Measurements from ENCODE around the gene CTCFL.

Gene CTCFL

GRCh38 chr20:57559658-57560553 is 35.0 kb upstream of the CTCFL start:
- DNase-seq, result no peak

- DNase-seq, result no peak
These were observed 34.3 kb upstream of the CTCFL start for GRCh38 chr20:57559289-57559634.

- DNase-seq, result no peak
These were observed 33.8 kb upstream of the CTCFL start for GRCh38 chr20:57558614-57559288.

- DNase-seq, result no peak
These were observed 33.1 kb upstream of the CTCFL start for GRCh38 chr20:57557926-57558613.

- DNase-seq, result no peak
These were observed 32.0 kb upstream of the CTCFL start for GRCh38 chr20:57556980-57557274.

- DNase-seq, result no peak
These were observed 30.7 kb upstream of the CTCFL start for GRCh38 chr20:57555457-57556184.

GRCh38 chr20:57553376-57554018 is 28.6 kb upstream of the CTCFL start:
- no peak for DNase-seq

- DNase-seq, result no peak
These were observed 27.5 kb upstream of the CTCFL start for GRCh38 chr20:57552471-57552870.

- DNase-seq, result no peak
These were observed 23.5 kb upstream of the CTCFL start for GRCh38 chr20:57548177-57549058.

GRCh38 chr20:57546956-57547649 is 22.2 kb upstream of the CTCFL start:
- DNase-seq, result no peak

GRCh38 chr20:57545927-57546662 is 21.2 kb upstream of the CTCFL start:
- no peak for DNase-seq

GRCh38 chr20:57544838-57545564 is 20.1 kb upstream of the CTCFL start:
- no peak for DNase-seq

- DNase-seq, result no peak
These were observed 18.8 kb upstream of the CTCFL start for GRCh38 chr20:57543754-57544153.

GRCh38 chr20:57540890-57541580 is 16.1 kb upstream of the CTCFL start:
- no peak for DNase-seq

GRCh38 chr20:57539889-57540288 is 14.9 kb upstream of the CTCFL start:
- no peak for DNase-seq

- no peak for DNase-seq
These were observed 12.9 kb upstream of the CTCFL start for GRCh38 chr20:57537822-57538221.

- DNase-seq, result no peak
These were observed 12.1 kb upstream of the CTCFL start for GRCh38 chr20:57536771-57537724.

Measured in activated CD4-positive, alpha-beta T cell treated with anti-CD3 and anti-CD28 coated beads, Interleukin-2, amount 50 U/mL, for 1 hour (primary cell).